ENCODE measurements around the gene SIPA1L3.

Gene SIPA1L3

GRCh38 chr19:37899966-37900365, 7.0 kb upstream of the SIPA1L3 start:
- no peak for TF ChIP-seq CTCF (IDR thresholded peaks at IDR 0.05; ENCODE audit: insufficient read depth, missing control alignments)
- no peak for DNase-seq (ENCODE audit: insufficient read length, low spot score)
- FAIRE-seq = no peak

GRCh38 chr19:37902668-37903067, 4.3 kb upstream of the SIPA1L3 start:
- TF ChIP-seq CTCF (IDR thresholded peaks at IDR 0.05; ENCODE audit: insufficient read depth, missing control alignments) = peak; percentile 94
- peak; percentile 87 for DNase-seq (ENCODE audit: insufficient read length, low spot score)
- no peak for FAIRE-seq

- DNase-seq (ENCODE audit: insufficient read length, low spot score) (no peak), FAIRE-seq (no peak)
- no peak for TF ChIP-seq CTCF (IDR thresholded peaks at IDR 0.05; ENCODE audit: insufficient read depth, missing control alignments)
These were observed 3.9 kb upstream of the SIPA1L3 start for GRCh38 chr19:37903096-37903495.

- no peak for FAIRE-seq
These were observed 801 bp upstream of the SIPA1L3 start, which contains the start of gene WDR87 for GRCh38 chr19:37905946-37906868. Gene WDR87, minus strand, starts transcription at chr19:37906594. Its CDS starts 8,355 bp downstream, at chr19:37898239.

GRCh38 chr19:37907735-37908455, 887 bp downstream of the SIPA1L3 start:
- no peak for FAIRE-seq
- TF ChIP-seq CTCF (IDR thresholded peaks at IDR 0.05; ENCODE audit: insufficient read depth, missing control alignments) = no peak
- no peak for DNase-seq (ENCODE audit: insufficient read length, low spot score)

More at GRCh38 chr19:37905946-37906868, 801 bp upstream of the SIPA1L3 start, which contains the start of gene WDR87:
- peak; percentile 75 for DNase-seq (ENCODE audit: insufficient read length, low spot score)
- TF ChIP-seq CTCF (IDR thresholded peaks at IDR 0.05; ENCODE audit: insufficient read depth, missing control alignments) = no peak

GRCh38 chr19:37909661-37910199, 2.7 kb downstream of the SIPA1L3 start:
- FAIRE-seq (no peak), DNase-seq (ENCODE audit: insufficient read length, low spot score) (no peak)
- no peak for TF ChIP-seq CTCF (IDR thresholded peaks at IDR 0.05; ENCODE audit: insufficient read depth, missing control alignments)

Measured in D721Med (cell line).